Measurements from ENCODE around the gene ATF6.
"Not testable (repeated sequence)": the region's sequence is repeated elsewhere in the genome, so short reads cannot be mapped to it uniquely, and the experiment has no call there.

Gene ATF6

GRCh38 chr1:161827786-161828185, 61.7 kb downstream of the ATF6 start:
- TF ChIP-seq CTCF (IDR thresholded peaks at IDR 0.05; ENCODE audit: low read depth, low read length) = no peak
- no peak for DNase-seq (ENCODE audit: low read depth, low spot score)
- in situ Hi-C loops (cut with HindIII; ENCODE audit: low sequenced_read_pairs) = no loop called here
- H3K4me3 ChIP-seq (ENCODE audit: low read depth, low read length) = no peak overlapping the region

GRCh38 chr1:161832299-161832907, 66.3 kb downstream of the ATF6 start:
- in situ Hi-C loops (cut with HindIII; ENCODE audit: low sequenced_read_pairs); H3K4me3 ChIP-seq (ENCODE audit: low read depth, low read length); DNase-seq (ENCODE audit: low read depth, low spot score): not testable (repeated sequence)

- no peak for DNase-seq (ENCODE audit: low read depth, low spot score)
- no peak overlapping the region for H3K4me3 ChIP-seq (ENCODE audit: low read depth, low read length)
- no peak for TF ChIP-seq CTCF (IDR thresholded peaks at IDR 0.05; ENCODE audit: low read depth, low read length)
- in situ Hi-C loops (cut with HindIII; ENCODE audit: low sequenced_read_pairs) = no loop called here
Measured at GRCh38 chr1:161834967-161835550, 68.9 kb downstream of the ATF6 start.

GRCh38 chr1:161836018-161836417, 69.9 kb downstream of the ATF6 start:
- in situ Hi-C loops (cut with HindIII; ENCODE audit: low sequenced_read_pairs) = no loop called here
- peak; percentile 70 for DNase-seq (ENCODE audit: low read depth, low spot score)
- H3K4me3 ChIP-seq (ENCODE audit: low read depth, low read length) = no peak overlapping the region
- TF ChIP-seq CTCF (IDR thresholded peaks at IDR 0.05; ENCODE audit: low read depth, low read length) = no peak

- no peak overlapping the region for H3K4me3 ChIP-seq (ENCODE audit: low read depth, low read length)
- TF ChIP-seq CTCF (IDR thresholded peaks at IDR 0.05; ENCODE audit: low read depth, low read length) = no peak
- DNase-seq (ENCODE audit: low read depth, low spot score) = no peak
- in situ Hi-C loops (cut with HindIII; ENCODE audit: low sequenced_read_pairs) = no loop called here
Measured at GRCh38 chr1:161838362-161838761, 72.2 kb downstream of the ATF6 start.

- in situ Hi-C loops (cut with HindIII; ENCODE audit: low sequenced_read_pairs) = no loop called here
Measured at GRCh38 chr1:161838885-161839284, 72.8 kb downstream of the ATF6 start.

More at GRCh38 chr1:161838885-161839284, 72.8 kb downstream of the ATF6 start:
- no peak for DNase-seq (ENCODE audit: low read depth, low spot score)
- no peak for TF ChIP-seq CTCF (IDR thresholded peaks at IDR 0.05; ENCODE audit: low read depth, low read length)
- H3K4me3 ChIP-seq (ENCODE audit: low read depth, low read length) = no peak overlapping the region
